Ascending aorta (tissue), 2 donors: ENCODE data around the gene C1orf50. TPM values are rescaled to one million over a fixed set of nuclear protein-coding genes. Genes with fewer than 3 reads are reported as not detected.

ENCODE experiments used
- DNase-seq, 2 donors: peaks; one replicate each; pipeline ENCODE4 v3.0.0-alpha.2; 2019; ENCODE audit warnings: low spot score in 2 of 2
- H3K27ac ChIP-seq, 2 donors: fragments of 200-600 bp; sonication (generic); one replicate each; pipeline ENCODE4 v1.5.1; 2016 to 2017; ENCODE audit warnings: mild to moderate bottlenecking in 1 of 2
- H3K27me3 ChIP-seq: fragments of 200-600 bp; sonication (generic); one replicate; pipeline ENCODE4 v1.5.1; 2017
- H3K36me3 ChIP-seq, 2 donors: fragments of 200-600 bp; sonication (generic); one replicate each; pipeline ENCODE4 v1.5.1; 2016
- H3K4me1 ChIP-seq, 2 donors: fragments of 200-600 bp; sonication (generic); one replicate each; pipeline ENCODE4 v1.5.1; 2016 to 2017; ENCODE audit warnings: mild to moderate bottlenecking in 1 of 2
- H3K4me3 ChIP-seq, 2 donors: fragments of 200-600 bp; sonication (generic); one replicate each; pipeline ENCODE4 v1.5.1; 2016 to 2017; ENCODE audit warnings: mild to moderate bottlenecking in 1 of 2
- H3K9me3 ChIP-seq, 2 donors: fragments of 200-600 bp; sonication (generic); one replicate each; pipeline ENCODE4 v1.5.1; 2016
- CTCF ChIP-seq, 3 experiments: fragments of 200-600 bp in 2 of 3; fragments of 450-650 bp in 1 of 3; sonication (generic) in 2 of 3; IDR thresholded peaks; one replicate each; pipeline ENCODE4 v1.5.1; 2016 to 2019; ENCODE audit warnings: antibody characterized with exemption in 3 of 3, mild to moderate bottlenecking in 1 of 3, moderate library complexity in 1 of 3
- intact Hi-C: fragments of 100-400 bp; cut with DNase I; formaldehyde crosslinking; loops from one replicate; pipeline ENCODE4 v1.15.1; 2023
- total RNA-seq: library from RNA; depleted of rRNA; stranded (reverse); fragments of >200 nt; gene quantifications from one replicate; pipeline ENCODE4 v1.1.0, GENCODE V29; 2016

C1orf50 gene
- total RNA-seq, 1 donor from 2014 or later = 0.64 TPM

- H3K27ac ChIP-seq = no peak overlapping the region
- no peaks in the 10 kb centered on the region for H3K4me1 ChIP-seq
- DNase-seq = no peak
- intact Hi-C loops = no loop called here
- no peaks in the 10 kb centered on the region for H3K9me3 ChIP-seq
- TF ChIP-seq CTCF (IDR thresholded peaks at IDR 0.05) = no peak
- H3K27me3 ChIP-seq = no peaks in the 10 kb centered on the region
- H3K4me3 ChIP-seq = no peak overlapping the region
- H3K36me3 ChIP-seq = no peaks in the 10 kb centered on the region
Measured at GRCh38 chr1:42730002-42730401, 37.0 kb upstream of the C1orf50 start.

- intact Hi-C loops = no loop called here
- Histone ChIP-seq H3K27ac (no peak overlapping the region), H3K9me3 (no peaks in the 10 kb centered on the region), H3K36me3 (no peaks in the 10 kb centered on the region), H3K27me3 (no peaks in the 10 kb centered on the region), H3K4me3 (no peak overlapping the region), H3K4me1 (no peaks in the 10 kb centered on the region)
- DNase-seq = no peak
- TF ChIP-seq CTCF (IDR thresholded peaks at IDR 0.05) = no peak
Measured at GRCh38 chr1:42730988-42731387, 36.1 kb upstream of the C1orf50 start.

GRCh38 chr1:42731585-42731984 is 35.5 kb upstream of the C1orf50 start:
- Histone ChIP-seq H3K4me3 (no peak overlapping the region), H3K9me3 (no peaks in the 10 kb centered on the region), H3K27me3 (no peaks in the 10 kb centered on the region), H3K4me1 (no peaks in the 10 kb centered on the region), H3K27ac (no peak overlapping the region), H3K36me3 (no peaks in the 10 kb centered on the region)
- intact Hi-C loops = no loop called here
- no peak for TF ChIP-seq CTCF (IDR thresholded peaks at IDR 0.05)
- DNase-seq = no peak

- TF ChIP-seq CTCF (IDR thresholded peaks at IDR 0.05) = no peak
- intact Hi-C loops = no loop called here
- no peaks in the 10 kb centered on the region for H3K4me1 ChIP-seq
- H3K27ac ChIP-seq = no peak overlapping the region
- no peak for DNase-seq
- H3K36me3 ChIP-seq = no peaks in the 10 kb centered on the region
- no peaks in the 10 kb centered on the region for H3K9me3 ChIP-seq
- no peaks in the 10 kb centered on the region for H3K27me3 ChIP-seq
- no peak overlapping the region for H3K4me3 ChIP-seq
Measured at GRCh38 chr1:42732126-42732680, 34.8 kb upstream of the C1orf50 start.

- no peaks in the 10 kb centered on the region for H3K36me3 ChIP-seq
- H3K4me1 ChIP-seq = no peaks in the 10 kb centered on the region
- no peak overlapping the region for H3K27ac ChIP-seq
- H3K4me3 ChIP-seq = no peak overlapping the region
- no peak for TF ChIP-seq CTCF (IDR thresholded peaks at IDR 0.05)
- DNase-seq = no peak
- intact Hi-C loops = no loop called here
- H3K9me3 ChIP-seq = no peaks in the 10 kb centered on the region
- H3K27me3 ChIP-seq = no peaks in the 10 kb centered on the region
Measured at GRCh38 chr1:42733415-42734200, 33.4 kb upstream of the C1orf50 start.
